VCaP (cell line): Measurements from ENCODE around the gene MGLL.
"Not testable (repeated sequence)": the region's sequence is repeated elsewhere in the genome, so short reads cannot be mapped to it uniquely, and the experiment has no call there.

Experiments
- H3K27ac ChIP-seq: fragments of 450-650 bp; 2 replicates; pipeline ENCODE4 v1.5.1; 2017
- CTCF ChIP-seq: fragments of 450-650 bp; conservative IDR thresholded peaks from 2 replicates; pipeline ENCODE4 v1.5.1; 2017; ENCODE audit warnings: mild to moderate bottlenecking, moderate library complexity

MGLL gene

GRCh38 chr3:127685708-127686511 lies 136.4 kb downstream of the MGLL start:
- TF ChIP-seq CTCF = no peak
- H3K27ac ChIP-seq = no peak overlapping the region

- no peak overlapping the region for H3K27ac ChIP-seq
- no peak for TF ChIP-seq CTCF
Measured at GRCh38 chr3:127684871-127685707, 137.2 kb downstream of the MGLL start.

- TF ChIP-seq CTCF = no peak
- no peak overlapping the region for H3K27ac ChIP-seq
Measured at GRCh38 chr3:127682561-127682960, 139.8 kb downstream of the MGLL start.

- not testable (repeated sequence) for H3K27ac ChIP-seq
Measured at GRCh38 chr3:127682175-127682554, 140.2 kb downstream of the MGLL start.

GRCh38 chr3:127680798-127681221 lies 141.5 kb downstream of the MGLL start:
- TF ChIP-seq CTCF = no peak

GRCh38 chr3:127680146-127680661 lies 142.1 kb downstream of the MGLL start:
- TF ChIP-seq CTCF = no peak

More at GRCh38 chr3:127680798-127681221, 141.5 kb downstream of the MGLL start:
- H3K27ac ChIP-seq = no peak overlapping the region

GRCh38 chr3:127679534-127680145 lies 142.7 kb downstream of the MGLL start:
- no peak overlapping the region for H3K27ac ChIP-seq
- no peak for TF ChIP-seq CTCF

More at GRCh38 chr3:127680146-127680661, 142.1 kb downstream of the MGLL start:
- H3K27ac ChIP-seq = no peak overlapping the region
